Aorta (tissue), 5 donors: Measurements from ENCODE around the gene TECPR1. TPM values are rescaled to one million over a fixed set of nuclear protein-coding genes. Genes with fewer than 3 reads are reported as not detected.

Experiments used
- ATAC-seq: fragments of 200-7000 bp; cut with Tn5 transposase; one replicate; pipeline ENCODE4 v1.9.1; 2022; ENCODE audit warnings: moderate library complexity; ENCODE audit not compliant: low FRiP score
- DNase-seq, 2 donors: peaks; one replicate each; pipeline ENCODE4 v3.0.0-alpha.2; 2020
- H3K27ac ChIP-seq, 2 donors: one replicate each; pipeline ENCODE4 v1.5.1; 2013; ENCODE audit warnings: low read length in 2 of 2, mild to moderate bottlenecking in 2 of 2, moderate library complexity in 2 of 2, control low read depth in 1 of 2, inconsistent platforms in 1 of 2, low read depth in 1 of 2
- H3K27me3 ChIP-seq, 2 donors: one replicate each; pipeline ENCODE4 v1.6.1; 2013; ENCODE audit warnings: control low read depth in 1 of 2, low read length in 1 of 2, mild to moderate bottlenecking in 1 of 2, moderate library complexity in 1 of 2; ENCODE audit not compliant: insufficient read depth in 2 of 2, control insufficient read depth in 1 of 2
- H3K36me3 ChIP-seq, 2 donors: one replicate each; pipeline ENCODE4 v1.6.1; 2013; ENCODE audit warnings: control low read depth in 1 of 2, low read length in 1 of 2, mild to moderate bottlenecking in 1 of 2; ENCODE audit not compliant: insufficient read depth in 2 of 2, control insufficient read depth in 1 of 2
- H3K4me1 ChIP-seq, 2 donors: one replicate each; pipeline ENCODE4 v1.6.1; 2013; ENCODE audit warnings: low read length in 2 of 2, control low read depth in 1 of 2, mild to moderate bottlenecking in 1 of 2, moderate library complexity in 1 of 2; ENCODE audit not compliant: insufficient read depth in 2 of 2, control insufficient read depth in 1 of 2
- H3K4me3 ChIP-seq, 2 donors: one replicate each; pipeline ENCODE4 v1.5.1; 2013; ENCODE audit warnings: low read length in 2 of 2, control low read depth in 1 of 2, mild to moderate bottlenecking in 1 of 2
- H3K9me3 ChIP-seq: one replicate; pipeline ENCODE4 v1.6.1; 2013; ENCODE audit warnings: mild to moderate bottlenecking, low read length; ENCODE audit not compliant: control insufficient read depth
- WGBS, 2 donors: extraction: QIAGEN DNeasy Blood & Tissue Kit; methylation state at CpG; one replicate each; pipeline ENCODE4 v1.1.7; 2013; 5-methylcytosine and 5-hydroxymethylcytosine counted together
- intact Hi-C, 2 donors: fragments of 100-400 bp; cut with DNase I; formaldehyde crosslinking; loops; one replicate each; pipeline versions ENCODE4 v1.14.2 to v1.15.0; 2022
- polyA plus RNA-seq, 2 donors: library from polyadenylated mRNA; stranded (reverse); fragments of 200-250 nt; gene quantifications; one replicate each; pipeline ENCODE4 v1.2.3, GENCODE V29; 2013
- total RNA-seq, 2 donors: library from RNA; stranded (reverse); fragmentation: NEBNext Ultra II Directional; extraction: Animal tissue kit (Norgen Biotek cat#: 25700); gene quantifications; one replicate each; pipeline ENCODE4 v1.2.1, GENCODE V29; 2021
- donor health status: healthy with polysubstance abuse.
- donor health status: Bipolar disorder and iron deficiency.
- donor health status: DM: no; HTN: no; CAD: no.
- donor health status: DM: no; HTN: no; CAD: no.
- donor health status: DM: yes; HTN: yes; CAD: no.

TECPR1 gene
- total and polyA plus RNA-seq, 4 donors, result 16.0 to 48.0 (median 29.3) TPM

- peaks cover 0 to 4% of the 10 kb centered on the region in 2 donors for H3K4me1 ChIP-seq
- peak; percentile 85 to 88 for DNase-seq
Measured at GRCh38 chr7:98286093-98286539, 34.1 kb upstream of the TECPR1 start.

GRCh38 chr7:98285157-98286092 is 33.4 kb upstream of the TECPR1 start:
- ATAC-seq, result no peak
- H3K27me3 ChIP-seq, result no peaks in the 10 kb centered on the region
- H3K4me3 ChIP-seq, result no peak overlapping the region
- H3K9me3 ChIP-seq, result no peaks in the 10 kb centered on the region
- H3K4me1 ChIP-seq, result peaks cover 0 to 4% of the 10 kb centered on the region in 2 donors
- DNase-seq, result no peak
- H3K36me3 ChIP-seq, result no peaks in the 10 kb centered on the region
- 83 to 84% methylated on average over 17 to 21 of the region's 21 CpGs for WGBS, 2 donors
- H3K27ac ChIP-seq, result no peak overlapping the region
- intact Hi-C loops, result loop anchor here (2.0 to 10.0 kb wide), 3 partner anchors 33 to 589 kb away; partner anchors contain the start of genes TECPR1 (in 1 of the 2), TMEM130 (in 1 of the 2) and TRRAP (in 1 of the 2)

More at GRCh38 chr7:98286093-98286539, 34.1 kb upstream of the TECPR1 start:
- 70 to 81% methylated on average over 14 of the region's 14 CpGs for WGBS, 2 donors
- Histone ChIP-seq H3K4me3 (no peak overlapping the region), H3K9me3 (no peaks in the 10 kb centered on the region), H3K36me3 (no peaks in the 10 kb centered on the region), H3K27me3 (no peaks in the 10 kb centered on the region), H3K27ac (no peak overlapping the region)
- intact Hi-C loops, result loop anchor here in 1 of 2 donors (10.0 kb wide), 2 partner anchors 129 to 589 kb away; partner anchors contain the start of genes TMEM130 and TRRAP
- ATAC-seq, result no peak

- H3K27ac ChIP-seq, result peak overlapping the region in 1 of 2 donors; percentile 20
- ATAC-seq, result peak; percentile 73
- WGBS, 2 donors, result 10 to 13% methylated on average over 17 to 20 of the region's 20 CpGs
- H3K27me3 ChIP-seq, result no peaks in the 10 kb centered on the region
- H3K4me3 ChIP-seq, result peak overlapping the region in 1 of 2 donors; percentile 6
- intact Hi-C loops, result loop anchor here (2.0 to 10.0 kb wide), 3 partner anchors 32 to 590 kb away; partner anchors contain the start of genes TECPR1 (in 1 of the 2), TMEM130 (in 1 of the 2) and TRRAP (in 1 of the 2)
- H3K9me3 ChIP-seq, result no peaks in the 10 kb centered on the region
- peaks cover 0 to 4% of the 10 kb centered on the region in 2 donors for H3K4me1 ChIP-seq
- H3K36me3 ChIP-seq, result no peaks in the 10 kb centered on the region
- DNase-seq, result peak; percentile 93 to 95
Measured at GRCh38 chr7:98284335-98285036, 32.5 kb upstream of the TECPR1 start.

- 77 to 80% methylated on average over 8 of the region's 8 CpGs for WGBS, 2 donors
- DNase-seq (no peak), ATAC-seq (no peak)
- Histone ChIP-seq H3K36me3 (no peaks in the 10 kb centered on the region), H3K4me1 (peaks cover 0 to 4% of the 10 kb centered on the region in 2 donors), H3K27me3 (no peaks in the 10 kb centered on the region), H3K9me3 (no peaks in the 10 kb centered on the region), H3K4me3 (peak overlapping the region in 1 of 2 donors; percentile 6), H3K27ac (peak overlapping the region in 1 of 2 donors; percentile 15)
- intact Hi-C loops, result loop anchor here (2.0 to 10.0 kb wide), 3 partner anchors 31 to 591 kb away; partner anchors contain the start of genes TECPR1 (in 1 of the 2), TMEM130 (in 1 of the 2) and TRRAP (in 1 of the 2)
Measured at GRCh38 chr7:98283887-98284222, 31.8 kb upstream of the TECPR1 start.

GRCh38 chr7:98283127-98283886 is 31.3 kb upstream of the TECPR1 start:
- Histone ChIP-seq H3K27me3 (no peaks in the 10 kb centered on the region), H3K4me1 (peaks cover 0 to 4% of the 10 kb centered on the region in 2 donors), H3K36me3 (no peaks in the 10 kb centered on the region), H3K4me3 (peak overlapping the region; percentile 8 to 85), H3K9me3 (no peaks in the 10 kb centered on the region), H3K27ac (peak overlapping the region in 1 of 2 donors; percentile 15)
- ATAC-seq (peak; percentile 2), DNase-seq (peak in 1 of 2 donors; percentile 81)
- 49 to 50% methylated on average over 19 of the region's 19 CpGs for WGBS, 2 donors
- intact Hi-C loops, result loop anchor here in 1 of 2 donors (10.0 kb wide), 2 partner anchors 131 to 591 kb away; partner anchors contain the start of genes TMEM130 and TRRAP

GRCh38 chr7:98282703-98283102 is 30.7 kb upstream of the TECPR1 start:
- H3K27ac ChIP-seq, result peak overlapping the region; percentile 12 to 57
- 36 to 38% methylated on average over 16 of the region's 16 CpGs for WGBS, 2 donors
- ATAC-seq (no peak), DNase-seq (no peak)
- H3K4me3 ChIP-seq, result peak overlapping the region; percentile 85 to 96
- no peaks in the 10 kb centered on the region for H3K27me3 ChIP-seq
- peaks cover 0 to 4% of the 10 kb centered on the region in 2 donors for H3K4me1 ChIP-seq
- intact Hi-C loops, result loop anchor here in 1 of 2 donors (10.0 kb wide), 2 partner anchors 132 to 592 kb away; partner anchors contain the start of genes TMEM130 and TRRAP
- no peaks in the 10 kb centered on the region for H3K36me3 ChIP-seq
- no peaks in the 10 kb centered on the region for H3K9me3 ChIP-seq

GRCh38 chr7:98281757-98282606 is 29.9 kb upstream of the TECPR1 start:
- intact Hi-C loops, result loop anchor here in 1 of 2 donors (10.0 kb wide), 2 partner anchors 133 to 593 kb away; partner anchors contain the start of genes TMEM130 and TRRAP
- DNase-seq, result peak; percentile 71 to 87
- Histone ChIP-seq H3K27me3 (no peaks in the 10 kb centered on the region), H3K4me1 (peaks cover 0 to 4% of the 10 kb centered on the region in 2 donors), H3K9me3 (no peaks in the 10 kb centered on the region), H3K4me3 (peak overlapping the region; percentile 85 to 96), H3K36me3 (no peaks in the 10 kb centered on the region), H3K27ac (peak overlapping the region; percentile 57 to 58)
- WGBS, 2 donors, result 2 to 4% methylated on average over 39 to 77 of the region's 77 CpGs
- ATAC-seq, result no peak
